H1 (cell line): ENCODE data around the gene TSHZ2. TPM values are rescaled to one million over a fixed set of nuclear protein-coding genes. Genes with fewer than 3 reads are reported as not detected.

Source experiments
- CTCF ChIA-PET: fragments of 300-600 bp; sonication (Branson Sonifier 250); formaldehyde crosslinking; loops from one replicate; lab custom pipeline; 2021; ENCODE audit not compliant: partially characterized antibody; lab: Charles Lee
- POLR2A ChIA-PET: fragments of 300-600 bp; sonication (Branson Sonifier 250); formaldehyde crosslinking; loops from one replicate; lab custom pipeline; 2021; ENCODE audit warnings: inconsistent platforms; ENCODE audit not compliant: partially characterized antibody; lab: Charles Lee
- DNase-seq, 2 experiments: peaks; one replicate each; pipeline versions ENCODE4 v3.0.0 to v3.0.0-alpha.2; 2010 to 2022; ENCODE audit warnings: low spot score in 2 of 2, low read depth in 1 of 2, mixed read lengths in 1 of 2
- FAIRE-seq: peaks from 2 replicates; lab custom pipeline; 2011; peaks lifted over from hg19 to GRCh38; lab: Jason Lieb, UNC
- H2AFZ ChIP-seq: 2 replicates; pipeline ENCODE4 v1.8.1; 2012; ENCODE audit warnings: low read length, inconsistent platforms
- H2AK5ac ChIP-seq: 2 replicates; pipeline ENCODE4 v1.6.1; 2013; ENCODE audit warnings: low read depth, low read length
- H2BK120ac ChIP-seq: replicated peaks from 2 replicates; pipeline ENCODE3; 2013; ENCODE audit warnings: low read depth, low read length, inconsistent platforms
- H2BK12ac ChIP-seq: 2 replicates; pipeline ENCODE4 v1.6.1; 2013; ENCODE audit warnings: low read depth, low read length
- H2BK15ac ChIP-seq: 2 replicates; pipeline ENCODE4 v1.6.1; 2013; ENCODE audit warnings: low read length
- H2BK20ac ChIP-seq: 2 replicates; pipeline ENCODE4 v1.6.1; 2013; ENCODE audit warnings: low read length
- H2BK5ac ChIP-seq: 2 replicates; pipeline ENCODE4 v1.6.1; 2013; ENCODE audit warnings: low read depth, low read length
- H3K14ac ChIP-seq: 2 replicates; pipeline ENCODE4 v1.6.1; 2013; ENCODE audit warnings: inconsistent platforms; ENCODE audit not compliant: insufficient read length
- H3K18ac ChIP-seq: 2 replicates; pipeline ENCODE4 v1.6.1; 2013; ENCODE audit warnings: low read length; ENCODE audit errors: extremely low read depth
- H3K23ac ChIP-seq: 2 replicates; pipeline ENCODE4 v1.6.1; 2013; ENCODE audit warnings: inconsistent platforms; ENCODE audit not compliant: insufficient read length
- H3K23me2 ChIP-seq: 2 replicates; pipeline ENCODE4 v1.6.1; 2013; ENCODE audit warnings: low read depth, low read length
- H3K27ac ChIP-seq: 2 replicates; pipeline ENCODE4 v1.6.1; 2011; ENCODE audit warnings: low read depth, low read length, inconsistent platforms
- H3K27me3 ChIP-seq, 4 experiments: replicated peaks in 1 of 4; 1 replicate in 1 of 4; 2 replicates in 3 of 4; pipeline versions ENCODE4 v1.6.1 to v1.8.1; 2011 to 2013; ENCODE audit warnings: low read length in 3 of 4, mild to moderate bottlenecking in 3 of 4, inconsistent platforms in 2 of 4, mixed read lengths in 2 of 4, moderate library complexity in 1 of 4; ENCODE audit not compliant: control insufficient read depth in 3 of 4, insufficient read depth in 3 of 4; ENCODE audit errors: extremely low read depth in 1 of 4
- H3K36me3 ChIP-seq, 4 experiments: 2 replicates each; pipeline versions ENCODE4 v1.6.1 to v1.8.1; 2011 to 2013; ENCODE audit warnings: mild to moderate bottlenecking in 4 of 4, low read length in 3 of 4, moderate library complexity in 2 of 4, control low read depth in 1 of 4, inconsistent platforms in 1 of 4; ENCODE audit not compliant: insufficient read depth in 4 of 4, control insufficient read depth in 2 of 4
- H3K4ac ChIP-seq: replicated peaks from 2 replicates; pipeline ENCODE3; 2013; ENCODE audit warnings: low read length, low read depth, mixed read lengths, inconsistent platforms; ENCODE audit not compliant: insufficient read length
- H3K4me1 ChIP-seq, 4 experiments: replicated peaks in 1 of 4; 1 replicate in 1 of 4; 2 replicates in 3 of 4; pipeline versions ENCODE4 v1.6.1 to v1.8.1; 2011 to 2013; ENCODE audit warnings: low read length in 3 of 4, inconsistent platforms in 2 of 4, mixed read lengths in 1 of 4; ENCODE audit not compliant: insufficient read depth in 4 of 4, control insufficient read depth in 3 of 4
- H3K4me2 ChIP-seq, 2 experiments: 2 replicates each; pipeline versions ENCODE4 v1.6.1 to v1.8.1; 2011 to 2013; ENCODE audit warnings: low read depth in 2 of 2, low read length in 2 of 2, control low read depth in 1 of 2, inconsistent platforms in 1 of 2, mild to moderate bottlenecking in 1 of 2; ENCODE audit not compliant: insufficient read depth in 1 of 2
- H3K4me3 ChIP-seq, 4 experiments: fragments of 200-600, 300-600 bp in 1 of 4; sonication (generic), shearing (Covaris generic), sonication (Bioruptor Twin) in 1 of 4; 2 replicates each; pipeline versions ENCODE4 v1.5.1 to v1.8.1; 2011 to 2016; ENCODE audit warnings: low read length in 4 of 4, low read depth in 3 of 4, control low read depth in 2 of 4, inconsistent platforms in 2 of 4, mild to moderate bottlenecking in 2 of 4, mixed read lengths in 1 of 4, moderate library complexity in 1 of 4; ENCODE audit not compliant: insufficient read depth in 2 of 4; ENCODE audit errors: extremely low read depth in 1 of 4
- H3K56ac ChIP-seq: replicated peaks from 2 replicates; pipeline ENCODE3; 2013; ENCODE audit warnings: low read depth, mild to moderate bottlenecking, mixed read lengths, low read length, inconsistent platforms; ENCODE audit not compliant: insufficient read length
- H3K79me1 ChIP-seq: 2 replicates; pipeline ENCODE4 v1.6.1; 2013; ENCODE audit warnings: low read depth, low read length, control low read depth
- H3K79me2 ChIP-seq, 2 experiments: 2 replicates each; pipeline versions ENCODE4 v1.6.1 to v1.8.1; 2012 to 2013; ENCODE audit warnings: low read length in 2 of 2, mild to moderate bottlenecking in 2 of 2, inconsistent platforms in 1 of 2; ENCODE audit not compliant: insufficient read depth in 2 of 2, control insufficient read depth in 1 of 2
- H3K9ac ChIP-seq, 4 experiments: replicated peaks in 1 of 4; 1 replicate in 1 of 4; 2 replicates in 3 of 4; pipeline versions ENCODE4 v1.6.1 to v1.8.1; 2011 to 2013; ENCODE audit warnings: low read depth in 3 of 4, low read length in 3 of 4, control low read depth in 2 of 4, mild to moderate bottlenecking in 2 of 4, moderate library complexity in 2 of 4, inconsistent platforms in 1 of 4; ENCODE audit errors: extremely low read depth in 1 of 4
- H3K9me3 ChIP-seq, 2 experiments: 2 replicates each; pipeline versions ENCODE4 v1.6.1 to v1.8.1; 2012 to 2013; ENCODE audit warnings: mild to moderate bottlenecking in 2 of 2, moderate library complexity in 2 of 2, control low read depth in 1 of 2, inconsistent platforms in 1 of 2, low read depth in 1 of 2, low read length in 1 of 2, mixed read lengths in 1 of 2; ENCODE audit not compliant: insufficient read depth in 2 of 2
- H4K20me1 ChIP-seq, 2 experiments: replicated peaks in 1 of 2; 2 replicates each; pipeline versions ENCODE3 to v1.8.1; 2011 to 2013; ENCODE audit warnings: inconsistent platforms in 2 of 2, low read length in 2 of 2, mild to moderate bottlenecking in 1 of 2; ENCODE audit not compliant: insufficient read depth in 2 of 2, control insufficient read depth in 1 of 2
- H4K5ac ChIP-seq: 2 replicates; pipeline ENCODE4 v1.6.1; 2013; ENCODE audit warnings: low read length, low read depth, mixed read lengths, inconsistent platforms; ENCODE audit not compliant: insufficient read length
- H4K8ac ChIP-seq: 2 replicates; pipeline ENCODE4 v1.8.0; 2013; ENCODE audit warnings: mild to moderate bottlenecking, moderate library complexity, low read length, inconsistent platforms; ENCODE audit not compliant: insufficient read depth; ENCODE audit errors: extremely low read depth
- H4K91ac ChIP-seq: replicated peaks from 2 replicates; pipeline ENCODE3; 2013; ENCODE audit warnings: low read length, mixed read lengths, inconsistent platforms; ENCODE audit not compliant: insufficient read length
- ASH2L ChIP-seq: fragments of 200-600, 300-600 bp; sonication (generic); IDR thresholded peaks from one replicate; pipeline ENCODE4 v1.7.1; 2017; ENCODE audit warnings: low read length
- ATF3 ChIP-seq: IDR thresholded peaks from 2 replicates; pipeline ENCODE4 v1.6.1; 2011; ENCODE audit warnings: low read depth, mild to moderate bottlenecking, low read length; ENCODE audit not compliant: insufficient read depth
- GABPA ChIP-seq: IDR thresholded peaks from 2 replicates; pipeline ENCODE4 v1.6.1; 2011; ENCODE audit warnings: mild to moderate bottlenecking, low read length, moderate library complexity, borderline replicate concordance; ENCODE audit not compliant: insufficient read depth
- KDM1A ChIP-seq: fragments of 200-600, 300-600 bp; sonication (generic); IDR thresholded peaks from 2 replicates; pipeline ENCODE4 v1.7.1; 2016; ENCODE audit warnings: mild to moderate bottlenecking, low read length, borderline replicate concordance
- KDM4A ChIP-seq: IDR thresholded peaks from one replicate; pipeline ENCODE4 v1.7.1; 2012; ENCODE audit warnings: low read depth, mild to moderate bottlenecking, moderate library complexity, low read length, inconsistent platforms; ENCODE audit not compliant: severe bottlenecking
- NRF1 ChIP-seq: IDR thresholded peaks from 2 replicates; pipeline ENCODE4 v1.6.1; 2011; ENCODE audit warnings: mild to moderate bottlenecking, low read depth, low read length, improper control_type of control experiment
- POU5F1 ChIP-seq: IDR thresholded peaks from 2 replicates; pipeline ENCODE4 v1.6.1; 2011; ENCODE audit warnings: low read depth, mild to moderate bottlenecking, low read length, moderate library complexity
- RFX5 ChIP-seq: IDR thresholded peaks from 2 replicates; pipeline ENCODE4 v1.6.1; 2011; ENCODE audit warnings: low read depth, low read length, improper control_type of control experiment, borderline replicate concordance
- SP2 ChIP-seq: IDR thresholded peaks from 2 replicates; pipeline ENCODE4 v1.6.1; 2012; ENCODE audit warnings: mild to moderate bottlenecking, low read length, inconsistent platforms
- WGBS, 2 experiments: shearing (Covaris generic) in 1 of 2; methylation state at CpG; one replicate each; pipeline versions ENCODE4 v1.1.6 to v1.1.7; 2013 to 2015; ENCODE audit warnings: low lambda C conversion rate in 2 of 2, mixed read lengths in 2 of 2, inconsistent platforms in 1 of 2, low coverage in 1 of 2, missing lambda C conversion rate in 1 of 2; ENCODE audit not compliant: insufficient replicate concordance in 2 of 2, insufficient coverage in 1 of 2, insufficient read length in 1 of 2; ENCODE audit errors: extremely low coverage in 1 of 2, missing lambda C conversion rate in 1 of 2; 5-methylcytosine and 5-hydroxymethylcytosine counted together
- polyA plus RNA-seq, 7 experiments: library from polyadenylated mRNA; depleted of rRNA in 3 of 7; stranded (reverse) in 5 of 7; unstranded in 2 of 7; fragments of >200 nt in 5 of 7; fragments of 200-250 nt in 2 of 7; gene quantifications; 1 replicate in 5 of 7; 2 replicates in 1 of 7; 4 replicates in 1 of 7; pipeline versions ENCODE4 v1.2.1 to v1.2.3, GENCODE V29; 2011 to 2013; ENCODE audit warnings: missing spikeins in 2 of 7, mixed read lengths in 2 of 7
- total RNA-seq: library from RNA; stranded (reverse); fragmentation: NEBNext Ultra II Directional; extraction: Animal tissue kit (Norgen Biotek cat#: 25700); gene quantifications from 2 replicates; pipeline ENCODE4 v1.2.1, GENCODE V29; 2021

TSHZ2 gene
- total and polyA plus RNA-seq, 2 of the 8 experiments (the other 6 are each of a cell fraction or from before 2014, with no cell fraction given): 0.14 to 0.30 TPM

GRCh38 chr20:53316206-53316937 lies 344.2 kb downstream of the TSHZ2 start:
- TF ChIP-seq KDM4A (no peak), RFX5 (no peak), ASH2L (no peak), POU5F1 (no peak), SP2 (no peak), ATF3 (no peak), GABPA (no peak), NRF1 (no peak), KDM1A (no peak)
- Histone ChIP-seq H3K18ac (no peak overlapping the region), H3K23ac (no peak overlapping the region), H3K27me3 (no peaks in the 10 kb centered on the region), H2BK15ac (no peak overlapping the region), H4K5ac (no peak overlapping the region), H4K20me1 (no peaks in the 10 kb centered on the region), H2BK120ac (no peak overlapping the region), H3K9me3 (no peaks in the 10 kb centered on the region), H3K14ac (no peak overlapping the region), H3K27ac (no peak overlapping the region), H3K4me3 (no peak overlapping the region), H3K36me3 (no peaks in the 10 kb centered on the region), H2AFZ (peak overlapping the region; percentile 34; the same call in 1 of the 2 replicates), H3K79me1 (no peaks in the 10 kb centered on the region), H3K79me2 (no peaks in the 10 kb centered on the region), H3K4me2 (0 out of 4 replicates have a peak overlapping the region, but pooled peaks of 1 of the 2 experiments have one; percentile 0), H2BK12ac (no peak overlapping the region), H4K8ac (no peak overlapping the region), H4K91ac (no peak overlapping the region), H3K4ac (no peak overlapping the region), H3K9ac (no peak overlapping the region), H2BK20ac (no peak overlapping the region), H2BK5ac (no peak overlapping the region), H3K23me2 (no peaks in the 10 kb centered on the region), H3K56ac (no peak overlapping the region), H3K4me1 (no peaks in the 10 kb centered on the region; a peak in 1 of 7 replicates), H2AK5ac (no peak overlapping the region)
- ChIA-PET POLR2A (interaction anchor here (0.6 kb wide), 2 partner anchors 33 to 218 kb away, joined by 3 read pairs; no protein-coding TSS in a partner anchor), CTCF (interaction anchor here (1.1 to 1.7 kb wide), 7 partner anchors 9 to 25 kb away, joined by 3 to 6 read pairs (median 4); no protein-coding TSS in a partner anchor)
- FAIRE-seq: no peak
- WGBS, 2 experiments: 77% methylated on average over 5 of the region's 5 CpGs; no CpG with 5 or more reads in 1 of the 2 experiments
- peak in 1 of 2 experiments; percentile 38 for DNase-seq
